ENCODE data around the gene KRTAP10-3. TPM values are rescaled to one million over a fixed set of nuclear protein-coding genes. Genes with fewer than 3 reads are reported as not detected.

The KRTAP10-3 gene
- total RNA-seq, 1 donor from 2014 or later, result not detected

DNA sequence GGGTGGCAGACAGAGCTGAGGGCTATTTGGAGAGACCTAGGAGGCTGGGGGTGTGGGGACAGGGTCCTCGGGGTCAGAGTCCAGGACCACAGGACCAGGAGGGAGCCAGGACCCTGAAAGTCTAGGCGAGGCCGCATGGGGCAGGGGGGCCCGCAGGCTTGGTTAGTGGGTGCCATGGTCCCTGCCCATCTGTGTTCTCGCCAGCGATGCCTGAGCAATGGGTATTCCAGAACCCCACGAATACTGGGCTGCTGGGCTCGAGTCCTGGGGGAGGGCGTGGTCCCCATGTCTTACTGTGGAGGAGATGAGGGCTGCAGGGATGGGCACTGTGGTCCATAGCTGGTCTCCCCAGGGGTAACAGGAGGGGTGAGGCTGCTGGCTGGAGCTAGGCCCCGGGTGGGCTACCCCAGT lies 31.7 kb upstream of the KRTAP10-3 start:
- Histone ChIP-seq H3K4me1 (peaks cover 3% of the 10 kb centered on the region), H3K4me3 (no peak overlapping the region), H3K27ac (no peak overlapping the region), H3K27me3 (peaks cover 12% of the 10 kb centered on the region), H3K9me3 (no peaks in the 10 kb centered on the region), H3K36me3 (no peaks in the 10 kb centered on the region)
- no peak for TF ChIP-seq CTCF (IDR thresholded peaks at IDR 0.05)
- ATAC-seq (peak; percentile 23), DNase-seq (peak; percentile 61)
- intact Hi-C loops (cut with DNase I), result no loop called here

DNA sequence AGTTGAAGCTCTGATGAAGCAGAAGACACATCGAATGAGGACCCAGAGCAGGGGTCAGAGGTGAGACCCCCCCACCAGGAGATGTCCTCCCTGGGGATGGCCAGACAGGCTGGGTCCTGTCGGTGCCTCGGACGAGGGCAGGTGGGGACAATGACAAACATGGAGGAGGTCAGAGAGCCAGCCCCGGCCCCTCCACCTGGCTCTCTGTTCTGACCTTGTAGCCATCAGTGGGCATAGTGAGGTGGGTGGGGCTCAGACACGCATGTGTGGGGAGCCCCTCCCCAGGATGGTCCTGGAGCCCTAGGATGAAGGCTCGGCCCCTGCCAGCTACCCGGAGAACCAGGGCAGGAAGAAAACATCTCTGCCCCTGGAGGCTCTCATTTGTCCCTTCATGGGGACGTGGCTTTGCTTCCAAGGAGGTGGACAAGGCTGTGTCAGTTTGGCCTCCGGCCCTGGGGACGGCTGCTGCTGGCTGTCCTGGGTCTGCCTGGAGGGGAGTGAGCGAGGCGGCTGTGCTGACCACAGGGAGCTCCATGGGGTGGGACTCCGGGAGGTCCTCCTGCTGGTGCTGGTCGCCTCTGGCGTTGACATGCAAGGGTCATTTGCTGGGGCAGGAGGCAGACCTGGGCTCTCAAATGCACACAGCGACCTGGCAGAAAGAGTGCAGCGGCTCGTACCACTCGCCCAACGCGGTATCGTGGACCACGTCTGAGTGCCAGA lies 31.2 kb upstream of the KRTAP10-3 start:
- DNase-seq (peak; percentile 57), ATAC-seq (peak; percentile 17)
- intact Hi-C loops (cut with DNase I), result no loop called here
- peaks cover 17% of the 10 kb centered on the region for H3K27me3 ChIP-seq
- no peak overlapping the region for H3K4me3 ChIP-seq
- TF ChIP-seq CTCF (IDR thresholded peaks at IDR 0.05), result no peak
- H3K36me3 ChIP-seq, result no peaks in the 10 kb centered on the region
- H3K27ac ChIP-seq, result no peak overlapping the region
- H3K9me3 ChIP-seq, result no peaks in the 10 kb centered on the region
- H3K4me1 ChIP-seq, result peaks cover 3% of the 10 kb centered on the region

GRCh38 chr21:44589094-44589493 lies 30.5 kb upstream of the KRTAP10-3 start:
- Histone ChIP-seq H3K9me3 (no peaks in the 10 kb centered on the region), H3K27me3 (peaks cover 17% of the 10 kb centered on the region), H3K27ac (no peak overlapping the region), H3K4me1 (peaks cover 3% of the 10 kb centered on the region), H3K36me3 (no peaks in the 10 kb centered on the region), H3K4me3 (no peak overlapping the region)
- ATAC-seq, result no peak
- intact Hi-C loops (cut with DNase I), result no loop called here
- TF ChIP-seq CTCF (IDR thresholded peaks at IDR 0.05), result no peak
- no peak for DNase-seq

- H3K4me3 ChIP-seq, result no peak overlapping the region
- intact Hi-C loops (cut with DNase I), result no loop called here
- H3K9me3 ChIP-seq, result peaks cover 8% of the 10 kb centered on the region
- DNase-seq (no peak), ATAC-seq (no peak)
- no peaks in the 10 kb centered on the region for H3K4me1 ChIP-seq
- TF ChIP-seq CTCF (IDR thresholded peaks at IDR 0.05), result no peak
- H3K27ac ChIP-seq, result no peak overlapping the region
- peaks cover 17% of the 10 kb centered on the region for H3K27me3 ChIP-seq
- H3K36me3 ChIP-seq, result no peaks in the 10 kb centered on the region
Observed at GRCh38 chr21:44585892-44586291, 27.3 kb upstream of the KRTAP10-3 start.

DNA sequence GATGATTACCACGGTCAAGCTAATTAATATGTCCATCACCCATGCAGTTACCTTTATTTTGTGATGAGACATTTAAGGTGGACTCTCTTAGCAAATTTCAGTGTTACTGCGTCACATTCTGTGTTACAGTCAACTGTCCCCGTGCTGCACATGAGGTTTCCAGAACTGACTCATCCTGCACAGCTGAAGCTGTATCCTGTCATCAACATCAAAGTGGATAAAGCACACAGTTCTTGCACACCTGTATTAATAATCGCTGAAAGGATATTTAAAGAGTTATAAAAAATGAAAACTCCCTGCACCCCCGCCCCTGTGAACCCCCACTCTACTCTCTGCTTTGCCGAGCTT lies 25.2 kb upstream of the KRTAP10-3 start:
- DNase-seq, result no peak
- no peak overlapping the region for H3K4me3 ChIP-seq
- H3K27ac ChIP-seq, result no peak overlapping the region
- H3K9me3 ChIP-seq, result peaks cover 8% of the 10 kb centered on the region
- intact Hi-C loops (cut with DNase I), result no loop called here
- H3K27me3 ChIP-seq, result peaks cover 17% of the 10 kb centered on the region
- ATAC-seq, result no peak
- H3K4me1 ChIP-seq, result no peaks in the 10 kb centered on the region
- TF ChIP-seq CTCF (IDR thresholded peaks at IDR 0.05), result no peak
- H3K36me3 ChIP-seq, result no peaks in the 10 kb centered on the region

Measured in upper lobe of right lung (tissue), 1 donor.